Calu3 (cell line): Measurements from ENCODE around the gene VPS72. TPM values are rescaled to one million over a fixed set of nuclear protein-coding genes. Genes with fewer than 3 reads are reported as not detected.
A peak's percentile ranks its signal among the peaks of the same experiment; 100 is the strongest.

Experiments used
- BruUV-seq: library from RNA; stranded (reverse); fragments of 400-500 nt; replicated peaks from 2 replicates; lab custom pipeline; 2021; lab: Mats Ljungman, UMichigan
- CTCF ChIA-PET: fragments of 300-600 bp; sonication (Branson Sonifier 250); formaldehyde crosslinking; loops from one replicate; lab custom pipeline; 2022; ENCODE audit warnings: antibody characterized with exemption; lab: Charles Lee
- DNase-seq: peaks from one replicate; pipeline ENCODE4 v3.0.0; 2022
- H3K27ac Mint-ChIP-seq: one replicate; pipeline ENCODE4 v1.8.0; 2022; ENCODE audit warnings: mixed read lengths; ENCODE audit not compliant: unreplicated experiment
- H3K27me3 Mint-ChIP-seq: one replicate; pipeline ENCODE4 v1.8.0; 2022; ENCODE audit warnings: mixed read lengths; ENCODE audit not compliant: unreplicated experiment
- H3K36me3 Mint-ChIP-seq: one replicate; pipeline ENCODE4 v1.8.0; 2022; ENCODE audit warnings: mild to moderate bottlenecking, moderate library complexity, mixed read lengths; ENCODE audit not compliant: insufficient read depth, unreplicated experiment
- H3K4me1 Mint-ChIP-seq: one replicate; pipeline ENCODE4 v1.8.0; 2022; ENCODE audit warnings: mild to moderate bottlenecking, low read depth, mixed read lengths; ENCODE audit not compliant: unreplicated experiment
- H3K4me3 Mint-ChIP-seq: one replicate; pipeline ENCODE4 v1.8.0; 2022; ENCODE audit warnings: mild to moderate bottlenecking, low read depth, moderate library complexity, mixed read lengths; ENCODE audit not compliant: unreplicated experiment
- H3K9me3 Mint-ChIP-seq: one replicate; pipeline ENCODE4 v1.8.0; 2022; ENCODE audit warnings: low read depth, mixed read lengths; ENCODE audit not compliant: unreplicated experiment
- CTCF ChIP-seq: fragments of 200-600 bp; IDR thresholded peaks from one replicate; pipeline ENCODE4 v1.8.0; 2022; ENCODE audit warnings: antibody characterized with exemption; ENCODE audit not compliant: unreplicated experiment
- intact Hi-C: fragments of 100-400 bp; cut with micrococcal nuclease; formaldehyde crosslinking; loops from one replicate; pipeline ENCODE4 v1.10.0; 2022; ENCODE audit not compliant: unreplicated experiment
- total RNA-seq: library from RNA; stranded (reverse); gene quantifications from 2 replicates; pipeline ENCODE4 v1.2.3, GENCODE V29; 2022

VPS72 gene
- total RNA-seq, 1 experiment from 2014 or later: 91.4 TPM

- CTCF ChIA-PET: interaction anchor here (1.2 kb wide), 1 partner anchor 11 kb away, joined by 3 read pairs; the partner anchor contains the start of gene SEMA6C
- intact Hi-C loops: no loop called here
- Mint-ChIP-seq H3K36me3 (peaks cover 14% of the 10 kb centered on the region), H3K27me3 (peaks cover 89% of the 10 kb centered on the region), H3K4me1 (peaks cover 15% of the 10 kb centered on the region), H3K4me3 (no peak overlapping the region), H3K27ac (no peak overlapping the region), H3K9me3 (no peaks in the 10 kb centered on the region)
- no TSS peak for BruUV-seq
- DNase-seq: no peak
- TF ChIP-seq CTCF: no peak
Observed at GRCh38 chr1:151135433-151136385, 54.3 kb downstream of the VPS72 start.

DNA sequence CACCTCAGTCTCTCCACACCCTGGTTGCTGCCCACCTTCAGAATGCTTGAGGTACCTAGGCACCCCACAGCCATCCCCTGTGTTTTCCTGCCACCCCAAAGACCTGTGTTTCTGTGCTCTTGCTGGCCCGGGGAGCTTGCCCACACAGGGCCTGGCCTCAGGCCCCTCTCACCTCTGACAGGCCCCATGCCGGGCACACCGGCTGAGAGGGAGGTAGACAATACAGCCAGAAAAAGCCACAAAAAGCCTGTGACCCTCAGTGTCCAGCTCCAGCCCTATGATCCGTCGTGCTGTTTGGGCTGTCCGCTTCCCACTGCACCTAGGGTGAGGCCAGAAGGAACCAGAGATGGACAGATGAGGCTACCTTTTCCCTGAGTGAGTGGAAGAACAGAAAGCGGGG lies 55.0 kb downstream of the VPS72 start:
- H3K4me3 Mint-ChIP-seq: no peak overlapping the region
- DNase-seq: no peak
- no peak for TF ChIP-seq CTCF
- H3K9me3 Mint-ChIP-seq: no peaks in the 10 kb centered on the region
- no TSS peak for BruUV-seq
- peaks cover 16% of the 10 kb centered on the region for H3K4me1 Mint-ChIP-seq
- CTCF ChIA-PET: interaction anchor here (1.2 to 1.3 kb wide), 2 partner anchors 12 to 17 kb away, joined by 3 read pairs; partner anchors contain the start of gene SEMA6C
- no peak overlapping the region for H3K27ac Mint-ChIP-seq
- H3K36me3 Mint-ChIP-seq: peaks cover 14% of the 10 kb centered on the region
- peaks cover 93% of the 10 kb centered on the region for H3K27me3 Mint-ChIP-seq
- intact Hi-C loops: no loop called here

GRCh38 chr1:151134396-151134795 lies 55.6 kb downstream of the VPS72 start:
- Mint-ChIP-seq H3K27ac (no peak overlapping the region), H3K9me3 (no peaks in the 10 kb centered on the region), H3K4me3 (no peak overlapping the region), H3K4me1 (peaks cover 16% of the 10 kb centered on the region), H3K27me3 (peaks cover 87% of the 10 kb centered on the region), H3K36me3 (peaks cover 14% of the 10 kb centered on the region)
- CTCF ChIA-PET: interaction anchor here (0.6 to 1.3 kb wide), 2 partner anchors 18 to 911 kb away, joined by 3 to 5 read pairs; no protein-coding TSS in a partner anchor
- no peak for TF ChIP-seq CTCF
- intact Hi-C loops: no loop called here
- BruUV-seq: no TSS peak
- DNase-seq: no peak

DNA sequence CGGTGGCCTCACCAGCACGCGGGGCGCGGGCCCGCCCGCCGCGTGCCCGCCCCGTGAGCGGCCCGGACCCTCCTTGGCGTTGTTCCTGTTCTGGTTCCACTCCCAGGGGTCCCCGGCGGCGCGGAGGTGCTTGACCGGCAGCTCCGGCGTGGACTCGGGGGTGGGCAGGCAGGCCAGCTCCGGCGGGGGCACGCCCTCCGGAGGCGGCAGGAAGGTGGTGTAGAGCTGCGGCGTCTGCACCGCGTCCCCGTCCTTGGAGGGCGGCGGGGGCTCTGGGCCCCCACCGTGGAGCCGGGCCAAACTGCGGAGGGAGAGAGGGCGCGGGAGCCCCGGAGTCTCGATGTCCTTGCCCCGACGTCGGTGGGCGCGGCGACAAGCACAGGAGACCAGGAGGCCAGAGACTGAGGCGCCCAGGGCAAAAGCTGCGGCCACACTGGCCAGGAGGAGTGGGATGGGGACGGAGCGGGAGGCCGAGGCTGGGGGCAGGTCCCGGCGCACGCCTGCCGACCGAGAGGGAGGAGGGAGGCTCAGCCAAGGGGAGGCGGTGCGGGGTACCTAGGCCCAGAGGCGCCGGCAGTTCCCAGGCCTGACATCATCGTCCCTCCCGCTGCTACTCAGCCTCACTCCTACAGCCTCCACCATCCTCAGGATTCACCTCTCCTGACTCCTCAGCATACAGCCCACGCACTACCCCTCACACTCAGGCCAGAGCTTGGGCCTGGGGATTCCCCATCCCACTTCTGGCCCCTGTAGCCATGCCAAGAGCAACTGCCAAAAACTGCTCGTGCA lies 56.8 kb downstream of the VPS72 start:
- H3K27ac Mint-ChIP-seq: no peak overlapping the region
- TF ChIP-seq CTCF: no peak
- DNase-seq: no peak
- no TSS peak for BruUV-seq
- intact Hi-C loops: no loop called here
- peaks cover 75% of the 10 kb centered on the region for H3K27me3 Mint-ChIP-seq
- H3K9me3 Mint-ChIP-seq: no peaks in the 10 kb centered on the region
- H3K4me3 Mint-ChIP-seq: peak overlapping the region; percentile 20
- peaks cover 16% of the 10 kb centered on the region for H3K4me1 Mint-ChIP-seq
- H3K36me3 Mint-ChIP-seq: peaks cover 14% of the 10 kb centered on the region
- CTCF ChIA-PET: interaction anchor here (1.3 kb wide), 1 partner anchor 19 kb away, joined by 3 read pairs; no protein-coding TSS in a partner anchor
